Caco-2 (cell line): Measurements from ENCODE around the gene HBA1. TPM values are rescaled to one million over a fixed set of nuclear protein-coding genes. Genes with fewer than 3 reads are reported as not detected.

Experiments
- BruUV-seq: library from RNA; stranded (reverse); fragments of 400-500 nt; replicated peaks from 2 replicates; lab custom pipeline; 2021; lab: Mats Ljungman, UMichigan
- CTCF ChIA-PET: fragments of 300-600 bp; sonication (Branson Sonifier 250); formaldehyde crosslinking; loops from one replicate; lab custom pipeline; 2022; ENCODE audit warnings: antibody characterized with exemption; lab: Charles Lee
- POLR2A ChIA-PET: fragments of 300-600 bp; sonication (Branson Sonifier 250); formaldehyde crosslinking; loops from one replicate; lab custom pipeline; 2022; ENCODE audit warnings: antibody characterized with exemption; lab: Charles Lee
- DNase-seq, 2 experiments: peaks; one replicate each; pipeline versions ENCODE4 v3.0.0 to v3.0.0-alpha.2; 2020 to 2022
- H3K27me3 ChIP-seq: replicated peaks from 2 replicates; pipeline ENCODE4 v1.6.0; 2011; ENCODE audit warnings: low read length; ENCODE audit not compliant: control insufficient read depth, insufficient read depth
- H3K36me3 ChIP-seq: 2 replicates; pipeline ENCODE4 v1.5.1; 2011; ENCODE audit warnings: low read length; ENCODE audit not compliant: control insufficient read depth, insufficient read depth
- H3K4me1 ChIP-seq: fragments of 250-450 bp; sonication (Bioruptor Pico); 2 replicates; pipeline ENCODE4 v1.5.1; 2020; ENCODE audit warnings: mild to moderate bottlenecking
- H3K4me3 ChIP-seq: 2 replicates; pipeline ENCODE4 v1.5.1; 2011; ENCODE audit warnings: low read depth, mild to moderate bottlenecking, control low read depth, low read length
- H3K9me3 ChIP-seq: fragments of 250-450 bp; sonication (Bioruptor Pico); 2 replicates; pipeline ENCODE4 v1.5.1; 2020; ENCODE audit warnings: mild to moderate bottlenecking, moderate library complexity
- H3K27ac Mint-ChIP-seq: one replicate; pipeline ENCODE4 v1.8.0; 2022; ENCODE audit warnings: mixed read lengths; ENCODE audit not compliant: unreplicated experiment
- H3K27me3 Mint-ChIP-seq: one replicate; pipeline ENCODE4 v1.8.0; 2022; ENCODE audit warnings: mixed read lengths; ENCODE audit not compliant: insufficient read depth, unreplicated experiment
- H3K36me3 Mint-ChIP-seq: one replicate; pipeline ENCODE4 v1.8.0; 2022; ENCODE audit warnings: mild to moderate bottlenecking, mixed read lengths; ENCODE audit not compliant: insufficient read depth, unreplicated experiment
- H3K4me1 Mint-ChIP-seq: one replicate; pipeline ENCODE4 v1.8.0; 2022; ENCODE audit warnings: low read depth, mixed read lengths; ENCODE audit not compliant: unreplicated experiment
- H3K4me3 Mint-ChIP-seq: one replicate; pipeline ENCODE4 v1.8.0; 2022; ENCODE audit warnings: mild to moderate bottlenecking, moderate library complexity, mixed read lengths; ENCODE audit not compliant: unreplicated experiment
- H3K9me3 Mint-ChIP-seq: one replicate; pipeline ENCODE4 v1.8.0; 2022; ENCODE audit warnings: mixed read lengths; ENCODE audit not compliant: unreplicated experiment
- CTCF ChIP-seq, 2 experiments: fragments of 200-600 bp in 1 of 2; IDR thresholded peaks; 1 replicate in 1 of 2; 2 replicates in 1 of 2; pipeline versions ENCODE4 v1.5.1 to v1.8.0; 2011 to 2022; ENCODE audit warnings: antibody characterized with exemption in 1 of 2, control low read depth in 1 of 2, inconsistent platforms in 1 of 2, low read depth in 1 of 2, low read length in 1 of 2, mild to moderate bottlenecking in 1 of 2, moderate library complexity in 1 of 2; ENCODE audit not compliant: insufficient read depth in 1 of 2, severe bottlenecking in 1 of 2, unreplicated experiment in 1 of 2
- intact Hi-C: fragments of 100-400 bp; cut with micrococcal nuclease; formaldehyde crosslinking; loops from one replicate; pipeline ENCODE4 v1.10.0; 2022; ENCODE audit not compliant: unreplicated experiment
- total RNA-seq: library from RNA; stranded (reverse); gene quantifications from 2 replicates; pipeline ENCODE4 v1.2.3, GENCODE V29; 2022

HBA1 gene
- total RNA-seq, 1 experiment from 2014 or later: 3.6 TPM

DNA sequence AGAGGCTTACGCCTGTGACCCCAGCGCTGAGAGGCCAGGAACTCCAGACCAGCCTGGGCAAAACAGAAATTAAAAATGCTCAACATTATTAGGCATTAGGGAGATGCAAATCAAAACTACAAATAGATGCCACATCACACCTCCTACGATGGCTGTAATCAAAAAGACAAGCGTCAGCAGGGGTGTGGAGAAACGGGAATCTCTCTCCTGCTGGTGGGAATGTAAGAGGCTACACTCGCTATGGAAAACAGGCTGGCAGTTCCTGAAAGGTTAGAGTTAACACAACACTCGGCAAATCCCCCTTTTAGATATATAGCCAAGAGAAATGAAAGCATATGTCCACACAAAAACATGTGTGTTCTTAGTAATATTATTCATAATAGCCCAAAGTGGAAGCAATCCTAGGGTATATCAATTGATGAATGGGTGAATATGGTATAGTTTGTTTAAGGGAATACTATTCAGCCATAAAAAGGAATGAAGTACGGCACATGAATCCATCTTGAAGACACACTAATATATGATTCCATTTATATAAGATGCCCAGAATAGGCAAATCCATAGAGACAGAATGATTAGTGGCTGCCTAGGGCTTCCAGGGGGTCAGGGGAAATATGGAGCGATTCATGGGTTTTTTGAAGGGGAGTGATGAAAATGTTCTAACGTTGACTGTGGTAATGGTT lies 36.2 kb upstream of the HBA1 start:
- TF ChIP-seq CTCF (IDR thresholded peaks at IDR 0.05; ENCODE audit: insufficient read depth in 1 of 2, low read depth in 1 of 2, low read length in 1 of 2, severe bottlenecking in 1 of 2, unreplicated experiment in 1 of 2): no peak
- CTCF ChIA-PET: no interaction called here
- H3K27ac Mint-ChIP-seq: no peak overlapping the region
- H3K36me3 Mint-ChIP-seq: peaks cover 12% of the 10 kb centered on the region
- POLR2A ChIA-PET: no interaction called here
- Histone ChIP-seq H3K36me3 (no peaks in the 10 kb centered on the region), H3K4me3 (no peak overlapping the region), H3K4me1 (no peaks in the 10 kb centered on the region), H3K27me3 (no peaks in the 10 kb centered on the region; the same call in 1 of the 2 replicates), H3K9me3 (no peaks in the 10 kb centered on the region)
- intact Hi-C loops: no loop called here
- no peak overlapping the region for H3K4me3 Mint-ChIP-seq
- no peaks in the 10 kb centered on the region for H3K9me3 Mint-ChIP-seq
- H3K27me3 Mint-ChIP-seq: no peaks in the 10 kb centered on the region
- no peaks in the 10 kb centered on the region for H3K4me1 Mint-ChIP-seq
- BruUV-seq: no TSS peak
- no peak for DNase-seq

GRCh38 chr16:142405-142967 lies 34.0 kb upstream of the HBA1 start:
- Mint-ChIP-seq H3K4me3 (no peak overlapping the region), H3K4me1 (peaks cover 5% of the 10 kb centered on the region), H3K36me3 (peaks cover 12% of the 10 kb centered on the region), H3K27me3 (no peaks in the 10 kb centered on the region), H3K27ac (no peak overlapping the region), H3K9me3 (no peaks in the 10 kb centered on the region)
- H3K4me3 ChIP-seq: no peak overlapping the region
- POLR2A ChIA-PET: no interaction called here
- 0 out of 2 replicates have a peak, but pooled peaks cover 5% of the 10 kb centered on the region for H3K4me1 ChIP-seq
- no peaks in the 10 kb centered on the region for H3K9me3 ChIP-seq
- intact Hi-C loops: no loop called here
- DNase-seq: no peak
- CTCF ChIA-PET: no interaction called here
- H3K36me3 ChIP-seq: no peaks in the 10 kb centered on the region
- TF ChIP-seq CTCF (IDR thresholded peaks at IDR 0.05; ENCODE audit: insufficient read depth in 1 of 2, low read depth in 1 of 2, low read length in 1 of 2, severe bottlenecking in 1 of 2, unreplicated experiment in 1 of 2): no peak
- no peaks in the 10 kb centered on the region; the same call in 1 of the 2 replicates for H3K27me3 ChIP-seq
- no TSS peak for BruUV-seq

DNA sequence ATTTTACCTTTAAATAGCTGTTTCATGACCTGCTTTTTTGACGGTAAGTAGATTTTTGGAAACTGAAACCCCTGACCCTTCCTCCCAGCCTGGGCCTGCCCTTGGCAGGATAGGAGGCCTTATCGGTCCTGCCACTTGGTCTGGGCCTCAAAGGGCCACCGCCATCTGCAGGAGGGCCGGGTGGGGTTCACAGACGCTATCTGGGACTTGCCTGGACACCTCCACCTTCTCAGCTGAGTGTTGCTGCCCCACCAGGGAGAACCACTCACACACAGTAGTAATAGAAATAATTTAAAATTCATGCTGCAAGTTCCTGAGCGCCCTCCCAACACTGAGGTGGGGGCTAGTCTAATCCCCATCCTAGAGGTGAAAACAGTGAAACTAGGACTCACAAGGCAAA lies 33.4 kb upstream of the HBA1 start:
- Mint-ChIP-seq H3K36me3 (peaks cover 8% of the 10 kb centered on the region), H3K9me3 (no peaks in the 10 kb centered on the region), H3K4me1 (peaks cover 5% of the 10 kb centered on the region), H3K4me3 (no peak overlapping the region), H3K27me3 (no peaks in the 10 kb centered on the region), H3K27ac (no peak overlapping the region)
- Histone ChIP-seq H3K36me3 (no peaks in the 10 kb centered on the region), H3K4me3 (no peak overlapping the region), H3K4me1 (0 out of 2 replicates have a peak, but pooled peaks cover 5% of the 10 kb centered on the region), H3K27me3 (no peaks in the 10 kb centered on the region; the same call in 1 of the 2 replicates), H3K9me3 (no peaks in the 10 kb centered on the region)
- no peak for TF ChIP-seq CTCF (IDR thresholded peaks at IDR 0.05; ENCODE audit: insufficient read depth in 1 of 2, low read depth in 1 of 2, low read length in 1 of 2, severe bottlenecking in 1 of 2, unreplicated experiment in 1 of 2)
- ChIA-PET POLR2A (no interaction called here), CTCF (no interaction called here)
- no TSS peak for BruUV-seq
- no peak for DNase-seq
- intact Hi-C loops: no loop called here
